UCSD-AML1 (cell line): ENCODE data around the gene KCNJ1.

Experiments used
- DNase-seq: peaks from one replicate; lab custom pipeline; 2025; ENCODE audit not compliant: unreplicated experiment; lab: John Stamatoyannopoulos, UW

Gene KCNJ1

DNA sequence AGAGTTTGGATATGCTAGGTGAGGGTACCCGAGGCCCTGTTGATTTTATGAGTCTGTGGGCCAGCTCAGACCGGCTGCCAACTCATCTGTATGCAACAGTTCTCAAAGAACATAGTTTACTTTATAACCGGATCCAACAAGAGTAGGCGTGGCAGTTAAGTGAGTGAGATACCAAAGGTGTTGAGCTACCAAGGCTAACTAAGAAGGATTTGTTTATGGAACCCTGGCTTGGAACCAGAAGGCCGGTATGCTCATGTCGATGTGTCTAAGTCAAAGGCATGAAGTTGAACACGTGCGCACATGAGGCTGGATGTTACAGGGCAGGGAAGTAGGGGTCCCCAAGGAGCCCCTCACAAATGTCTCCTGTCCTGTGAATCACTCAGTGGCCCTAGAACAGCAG, at the start of gene KCNJ1:
Gene KCNJ1 (minus strand): TSS at position 20 of the 400 bp plus-strand sequence. CDS start 27,053 bp downstream, outside the sequence.
- DNase-seq, result no peak

DNA sequence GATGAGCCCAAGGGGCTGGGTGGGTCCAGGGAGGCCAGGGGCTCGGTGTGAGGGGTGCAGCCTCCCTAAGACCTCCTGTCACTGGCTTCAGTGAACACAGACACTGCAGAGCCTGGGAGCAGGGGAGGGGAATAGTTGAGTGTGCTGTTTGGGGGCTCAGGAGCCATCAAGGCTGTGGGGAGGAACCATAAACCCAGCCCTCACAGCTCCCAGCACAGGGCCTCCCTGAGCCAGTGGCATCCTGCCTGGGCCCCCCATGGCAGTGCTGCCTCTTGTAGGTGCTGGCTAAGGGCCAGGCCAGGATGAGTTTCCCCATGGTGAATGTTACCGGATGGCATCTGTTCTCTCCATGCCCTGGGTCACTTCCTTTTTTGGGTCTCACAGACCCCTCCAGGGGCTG, 49.6 kb upstream of the KCNJ1 start:
- DNase-seq, result no peak

DNA sequence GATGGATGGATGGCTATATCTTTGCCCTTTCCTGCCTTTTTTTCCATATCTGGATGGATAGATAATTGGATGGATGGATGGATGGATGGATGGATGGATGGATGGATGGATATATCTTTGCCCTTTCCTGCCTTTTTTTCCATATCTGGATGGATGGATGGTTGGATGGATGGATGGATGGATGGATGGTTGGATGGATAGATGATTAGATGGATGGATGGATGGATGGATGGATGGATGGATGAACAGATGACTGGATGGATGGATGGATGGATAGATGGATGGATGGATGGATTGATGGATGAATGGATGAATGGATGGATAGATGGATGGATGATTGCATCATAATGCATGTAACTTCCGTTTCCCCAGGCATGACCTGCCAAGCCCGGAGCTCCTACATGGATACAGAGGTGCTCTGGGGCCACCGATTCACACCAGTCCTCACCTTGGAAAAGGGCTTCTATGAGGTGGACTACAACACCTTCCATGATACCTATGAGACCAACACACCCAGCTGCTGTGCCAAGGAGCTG, 49.0 kb upstream of the KCNJ1 start:
- no peak for DNase-seq

DNA sequence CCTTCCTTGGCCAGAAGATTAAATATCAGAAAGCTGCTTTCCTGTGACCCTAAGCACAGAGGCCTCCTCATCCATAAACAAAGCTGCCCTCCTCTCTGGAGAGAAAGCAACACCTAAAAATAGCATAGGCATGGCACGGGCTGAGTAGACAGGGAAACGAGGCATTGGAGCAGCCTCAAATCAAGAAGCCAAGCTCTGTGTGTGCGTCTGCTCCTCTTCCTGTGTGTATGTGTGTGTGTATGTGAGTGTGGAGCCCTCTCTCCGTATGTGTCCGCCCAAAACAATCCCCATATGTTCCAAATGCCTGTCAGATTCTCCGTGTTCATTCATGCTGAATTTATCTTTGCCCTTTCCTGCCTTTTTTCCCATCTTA, 48.0 kb upstream of the KCNJ1 start:
- DNase-seq, result no peak

DNA sequence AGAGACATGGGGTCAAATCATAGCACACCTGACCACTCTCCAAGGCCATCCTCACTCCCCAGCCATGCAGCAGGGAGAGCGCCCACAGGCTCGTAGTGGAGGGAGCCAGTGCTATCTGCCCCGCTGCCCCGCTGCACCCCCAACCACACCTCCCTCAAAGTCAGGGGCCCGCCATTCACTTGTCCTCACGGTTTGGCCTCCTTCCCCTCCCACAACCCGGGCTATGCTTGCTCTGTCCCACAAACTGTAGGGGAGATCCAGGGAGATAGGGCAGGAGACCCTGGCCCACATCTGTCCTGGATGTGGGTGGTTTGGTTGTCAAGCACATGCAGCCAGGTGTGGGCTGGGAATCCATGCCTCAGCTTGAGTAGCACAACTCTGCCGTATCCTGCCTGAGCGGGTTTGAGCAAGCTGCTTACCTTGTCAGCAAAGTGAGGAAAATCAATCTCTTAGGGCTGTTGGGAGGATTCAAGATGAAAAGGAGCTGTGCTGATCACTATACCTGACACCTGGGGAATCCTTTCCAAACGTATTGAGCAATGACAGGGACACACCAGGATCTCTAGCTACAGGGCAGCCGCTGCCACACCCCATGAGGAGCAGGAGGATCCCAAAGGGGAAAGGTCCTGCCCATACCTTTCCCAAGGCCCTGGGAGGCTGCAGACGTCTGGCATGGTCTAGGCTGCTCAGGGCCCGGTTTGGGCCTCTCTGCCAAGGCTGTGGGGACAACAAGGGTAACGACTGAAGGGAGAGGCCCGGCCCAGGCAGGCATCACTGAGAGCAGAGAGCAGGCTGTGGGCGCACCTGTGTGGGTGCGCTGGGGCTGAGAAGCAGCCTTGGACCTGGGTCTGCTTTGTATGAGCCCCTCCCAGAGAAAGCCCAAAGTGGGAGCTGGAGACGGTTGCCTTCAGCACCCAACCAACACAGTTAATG, 47.4 kb upstream of the KCNJ1 start:
- DNase-seq, result no peak

DNA sequence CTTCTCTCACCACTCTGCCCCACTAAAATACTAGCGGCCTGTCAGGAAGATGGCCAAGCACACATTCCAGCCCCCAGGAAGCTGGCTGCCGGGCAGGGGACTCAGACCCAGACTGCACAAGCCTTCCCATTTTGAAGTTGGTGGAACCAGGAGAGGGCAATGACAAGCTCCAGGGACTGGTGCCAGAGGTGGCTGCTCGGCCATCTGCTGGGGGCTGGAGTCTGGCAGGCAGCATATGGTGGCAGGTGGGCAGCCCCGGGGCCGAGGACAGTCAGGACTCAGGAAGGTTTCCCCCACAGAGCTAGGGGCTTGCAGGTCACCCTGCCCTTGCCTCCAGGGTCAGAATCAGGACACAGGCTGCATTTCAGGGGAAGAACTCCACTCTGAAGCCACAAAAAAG, 46.7 kb upstream of the KCNJ1 start:
- no peak for DNase-seq

DNA sequence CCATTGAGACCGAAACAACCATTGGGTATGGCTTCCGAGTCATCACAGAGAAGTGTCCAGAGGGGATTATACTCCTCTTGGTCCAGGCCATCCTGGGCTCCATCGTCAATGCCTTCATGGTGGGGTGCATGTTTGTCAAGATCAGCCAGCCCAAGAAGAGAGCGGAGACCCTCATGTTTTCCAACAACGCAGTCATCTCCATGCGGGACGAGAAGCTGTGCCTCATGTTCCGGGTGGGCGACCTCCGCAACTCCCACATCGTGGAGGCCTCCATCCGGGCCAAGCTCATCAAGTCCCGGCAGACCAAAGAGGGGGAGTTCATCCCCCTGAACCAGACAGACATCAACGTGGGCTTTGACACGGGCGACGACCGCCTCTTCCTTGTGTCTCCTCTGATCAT, 44.6 kb upstream of the KCNJ1 start:
- no peak for DNase-seq

DNA sequence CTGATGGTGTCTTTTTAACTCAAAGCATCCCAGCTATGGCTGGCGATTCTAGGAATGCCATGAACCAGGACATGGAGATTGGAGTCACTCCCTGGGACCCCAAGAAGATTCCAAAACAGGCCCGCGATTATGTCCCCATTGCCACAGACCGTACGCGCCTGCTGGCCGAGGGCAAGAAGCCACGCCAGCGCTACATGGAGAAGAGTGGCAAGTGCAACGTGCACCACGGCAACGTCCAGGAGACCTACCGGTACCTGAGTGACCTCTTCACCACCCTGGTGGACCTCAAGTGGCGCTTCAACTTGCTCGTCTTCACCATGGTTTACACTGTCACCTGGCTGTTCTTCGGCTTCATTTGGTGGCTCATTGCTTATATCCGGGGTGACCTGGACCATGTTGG, 44.1 kb upstream of the KCNJ1 start:
- DNase-seq, result no peak

DNA sequence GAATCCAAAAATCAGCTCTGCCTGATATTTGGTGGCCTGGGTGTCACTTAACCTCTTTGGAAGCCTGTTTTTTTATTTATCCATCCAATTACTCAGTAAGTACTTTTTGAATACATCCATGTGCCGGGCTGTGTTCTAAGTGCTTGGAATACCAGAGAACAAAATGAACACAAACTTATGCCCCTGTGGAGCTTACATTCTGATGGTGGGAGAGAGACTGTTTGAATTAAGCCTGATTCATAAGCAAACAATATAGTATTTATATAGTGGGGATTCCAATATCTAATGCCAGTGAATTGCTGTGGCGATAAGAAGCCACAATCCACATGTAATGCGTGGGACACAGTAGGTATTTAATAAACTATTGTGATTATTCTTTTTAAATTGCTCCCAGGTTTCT, 43.5 kb upstream of the KCNJ1 start:
- no peak for DNase-seq

DNA sequence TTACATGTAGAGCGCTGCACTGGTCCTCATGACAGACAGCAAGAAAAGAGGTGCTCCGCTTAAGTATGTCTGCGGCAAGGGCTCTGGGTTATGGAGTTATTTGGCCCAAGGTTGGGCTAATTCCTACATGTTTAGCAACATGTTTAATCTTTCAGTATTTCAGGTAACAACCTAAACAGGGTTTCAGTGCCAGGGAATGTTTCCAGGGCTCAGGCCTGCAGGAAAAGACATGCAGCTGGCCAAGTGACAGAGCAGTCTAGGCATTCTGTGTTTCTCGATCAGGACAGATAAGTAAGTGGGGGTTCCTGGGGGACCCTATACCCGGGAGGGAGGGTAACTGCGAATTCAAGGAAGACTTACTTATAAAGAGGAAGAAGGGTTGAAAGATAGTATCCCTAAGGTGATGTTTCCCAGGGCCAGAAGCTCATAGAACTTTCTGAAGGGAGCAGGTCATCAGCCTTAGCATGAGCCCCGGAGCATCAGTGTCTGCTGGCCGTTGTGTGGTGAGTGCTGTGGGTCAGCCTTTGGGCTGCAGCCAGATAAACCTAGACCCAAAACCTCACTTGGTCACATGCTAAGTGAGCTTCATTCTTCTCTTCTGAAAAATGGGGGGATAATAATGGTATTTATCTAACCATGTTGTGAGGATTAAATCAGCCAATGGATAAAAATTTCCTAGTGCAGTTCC, 42.5 kb upstream of the KCNJ1 start:
- DNase-seq, result no peak

DNA sequence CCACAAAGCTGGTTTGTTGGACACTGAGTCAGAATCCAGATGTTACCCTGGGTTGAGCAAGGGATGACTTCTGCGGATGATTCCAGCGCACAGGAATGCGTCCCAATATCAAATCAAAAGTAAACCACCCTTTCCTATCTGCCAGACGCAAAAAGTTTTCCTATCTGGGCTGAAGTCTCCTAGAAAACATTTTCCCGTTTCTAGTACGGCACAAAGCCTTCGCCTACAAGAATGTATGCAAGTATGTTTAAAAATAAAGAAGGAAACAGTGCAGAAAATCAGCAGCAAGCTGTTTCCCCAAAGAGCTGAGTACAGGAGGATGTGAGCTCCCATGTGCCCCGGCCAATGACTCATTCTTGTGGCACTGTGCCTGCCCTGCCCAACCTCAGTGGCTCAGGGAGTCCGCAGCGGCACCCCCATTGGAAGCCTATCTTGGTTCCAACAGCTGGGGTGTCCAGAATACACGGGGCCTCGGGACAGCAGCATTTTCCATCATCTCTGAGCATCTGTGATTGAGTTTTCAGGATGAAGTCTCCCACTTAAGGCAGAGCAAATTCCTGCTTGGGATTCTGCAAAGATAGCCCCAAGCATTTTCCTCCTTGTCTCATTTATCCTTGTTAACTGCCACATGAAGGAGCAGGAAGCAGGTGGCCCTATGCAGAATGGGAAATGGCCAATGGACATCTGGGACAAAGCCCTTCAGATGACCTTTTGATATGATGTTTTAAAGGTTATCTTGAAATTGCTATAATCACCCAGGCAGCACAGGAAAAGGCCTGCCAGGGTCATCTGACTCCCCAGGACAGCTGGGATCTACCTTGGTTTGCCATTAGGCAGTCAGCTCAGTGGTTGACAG, 41.5 kb upstream of the KCNJ1 start:
- peak; percentile 73 for DNase-seq

DNA sequence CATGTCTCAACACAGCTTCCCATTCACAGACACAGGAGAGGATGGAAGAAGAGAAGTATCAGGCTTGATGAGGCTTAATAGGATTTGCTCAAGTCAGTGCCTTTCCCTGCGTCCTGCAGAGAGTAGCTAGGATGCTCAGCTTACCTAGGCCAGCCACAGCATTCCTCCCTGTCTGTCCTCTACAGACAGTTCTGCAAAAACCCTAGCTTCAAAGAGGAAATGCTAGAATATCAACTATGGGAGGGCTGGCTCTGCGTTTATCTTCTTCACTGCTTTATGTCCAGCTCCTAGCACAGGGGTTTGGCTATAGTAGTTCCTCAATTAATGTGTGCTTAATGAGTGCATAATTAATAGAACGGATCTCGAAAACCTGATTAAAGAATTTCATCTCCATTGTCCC, 40.5 kb upstream of the KCNJ1 start:
- no peak for DNase-seq

DNA sequence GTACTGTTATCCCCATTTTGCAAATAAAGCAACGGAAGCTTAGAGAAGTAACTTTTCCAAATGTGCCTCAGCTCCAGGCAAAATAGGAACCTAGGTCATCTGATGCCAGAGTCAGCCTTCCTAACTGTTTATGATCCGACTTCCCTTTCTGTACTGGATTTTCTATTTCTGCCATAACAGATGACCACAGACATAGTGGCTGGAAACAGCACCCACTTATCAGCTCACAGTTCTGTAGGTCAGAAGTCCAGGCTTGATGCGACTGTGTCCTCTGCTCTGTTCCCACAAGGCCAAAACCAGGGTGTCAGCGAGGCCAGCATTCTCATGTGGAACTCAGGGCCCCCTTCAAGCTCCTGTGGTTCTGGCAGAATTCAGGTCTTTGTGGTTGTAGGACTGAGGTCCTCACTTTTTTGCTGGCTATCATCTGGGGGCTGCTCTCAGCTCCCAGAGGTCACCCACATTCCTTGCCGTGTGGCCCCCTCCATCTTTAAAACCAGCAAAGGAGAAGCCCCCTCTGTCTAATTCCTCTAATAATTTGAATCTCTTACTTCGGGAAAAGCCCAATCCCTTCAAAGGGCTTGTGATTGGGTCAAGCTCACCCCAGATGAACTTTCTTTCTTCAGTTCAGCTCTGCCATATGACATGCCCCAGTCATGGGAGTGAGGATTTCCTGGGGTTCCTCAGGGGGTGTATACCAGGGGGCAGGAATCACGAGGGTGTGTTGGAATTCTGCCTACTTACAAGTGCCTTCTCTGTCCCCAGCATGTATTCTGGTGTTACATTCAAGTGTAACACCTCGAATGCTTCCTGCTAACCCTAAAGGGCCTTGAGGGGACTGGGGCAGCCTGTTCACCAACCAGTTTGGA, 39.3 kb upstream of the KCNJ1 start:
- DNase-seq, result no peak

DNA sequence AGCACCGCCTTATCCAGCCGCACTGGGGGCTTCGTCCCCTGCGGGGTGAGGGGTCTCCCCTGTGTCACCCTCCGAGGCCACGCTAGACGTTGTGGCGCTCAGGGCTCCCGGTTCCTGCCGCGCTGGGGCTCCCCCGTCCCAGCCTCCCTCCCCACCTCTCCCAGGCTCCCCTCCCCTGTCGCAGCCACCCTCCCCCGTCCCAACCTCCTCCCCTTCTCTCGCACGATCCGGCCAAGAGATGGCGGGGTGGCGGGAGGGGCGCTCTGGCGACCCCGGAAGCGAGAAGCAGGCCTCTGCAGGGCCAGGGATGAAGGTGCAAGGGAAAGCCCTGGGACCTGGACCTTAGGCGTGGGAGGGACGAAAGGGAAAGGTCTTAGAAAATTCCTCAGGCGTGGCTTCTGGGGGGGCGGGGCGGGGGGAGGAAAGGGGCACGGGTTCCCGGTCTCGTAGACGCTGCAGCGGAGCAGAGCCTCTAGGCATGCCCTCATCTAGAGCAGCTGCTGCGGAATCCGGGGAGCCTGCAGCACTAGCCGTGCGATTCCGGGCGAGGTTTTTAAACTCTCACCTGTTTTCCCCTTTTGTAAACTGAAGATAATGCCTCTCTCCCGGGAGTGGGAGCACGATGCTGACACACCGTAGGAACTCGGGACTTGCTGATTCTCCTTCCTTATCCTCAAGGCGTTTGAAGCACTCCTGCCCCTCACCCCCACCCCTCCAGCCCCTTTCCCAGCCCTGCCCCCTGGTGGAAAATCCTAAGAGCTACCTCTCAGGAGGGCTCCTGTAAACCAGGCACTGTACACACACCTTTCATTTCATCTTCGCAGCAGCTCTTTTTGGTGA, 38.5 kb upstream of the KCNJ1 start:
- DNase-seq, result peak; percentile 84

DNA sequence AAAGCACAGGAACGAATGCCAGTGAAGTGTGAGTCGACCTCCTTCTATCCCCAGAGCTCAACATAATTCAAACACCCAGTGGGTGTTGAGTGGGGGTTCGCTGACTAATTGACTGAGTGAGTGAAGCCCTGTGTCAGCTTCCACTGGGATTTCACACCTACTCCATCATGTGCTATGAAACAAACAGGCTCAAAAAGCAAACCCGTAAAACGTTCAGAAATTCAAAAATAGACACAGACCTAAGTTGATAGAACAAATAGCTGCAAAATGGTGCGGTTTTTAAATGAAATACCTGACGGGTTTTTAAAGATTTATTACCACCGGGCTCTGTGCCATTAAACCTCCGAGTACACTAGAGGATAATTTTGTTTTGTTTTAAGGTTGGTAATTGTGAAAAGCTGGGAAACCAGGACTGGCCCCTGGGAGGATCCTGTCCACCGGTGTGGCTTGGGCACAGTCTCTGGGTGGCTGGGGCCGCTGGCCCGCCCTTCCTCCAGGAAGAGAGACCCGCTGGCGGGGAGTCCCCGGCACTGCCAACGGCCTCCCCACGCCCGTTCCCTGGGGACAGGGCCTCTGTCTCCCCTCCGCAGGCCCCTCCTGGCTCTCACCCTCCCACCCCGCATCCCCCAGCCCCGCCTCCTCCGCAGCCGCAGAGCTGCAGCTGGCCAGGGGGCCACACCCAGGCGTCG, 37.7 kb upstream of the KCNJ1 start:
- DNase-seq, result peak; percentile 77

DNA sequence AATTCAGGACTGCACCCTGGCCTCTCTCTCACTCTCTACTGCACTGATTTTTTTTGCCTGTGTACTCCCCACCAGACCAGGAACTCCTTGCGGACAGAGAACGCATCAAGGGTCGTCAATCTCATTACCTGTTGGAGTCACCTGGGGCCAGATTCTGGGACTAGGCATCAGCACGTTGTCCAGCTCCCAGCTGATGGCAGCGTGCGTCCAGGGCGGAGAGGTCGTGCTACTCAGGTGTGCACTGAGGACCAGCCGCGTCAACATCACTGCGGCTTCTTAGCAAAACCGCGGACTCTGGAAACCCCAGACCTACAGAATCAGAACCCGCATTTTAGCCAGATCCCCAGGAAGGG, 37.2 kb upstream of the KCNJ1 start:
- no peak for DNase-seq

DNA sequence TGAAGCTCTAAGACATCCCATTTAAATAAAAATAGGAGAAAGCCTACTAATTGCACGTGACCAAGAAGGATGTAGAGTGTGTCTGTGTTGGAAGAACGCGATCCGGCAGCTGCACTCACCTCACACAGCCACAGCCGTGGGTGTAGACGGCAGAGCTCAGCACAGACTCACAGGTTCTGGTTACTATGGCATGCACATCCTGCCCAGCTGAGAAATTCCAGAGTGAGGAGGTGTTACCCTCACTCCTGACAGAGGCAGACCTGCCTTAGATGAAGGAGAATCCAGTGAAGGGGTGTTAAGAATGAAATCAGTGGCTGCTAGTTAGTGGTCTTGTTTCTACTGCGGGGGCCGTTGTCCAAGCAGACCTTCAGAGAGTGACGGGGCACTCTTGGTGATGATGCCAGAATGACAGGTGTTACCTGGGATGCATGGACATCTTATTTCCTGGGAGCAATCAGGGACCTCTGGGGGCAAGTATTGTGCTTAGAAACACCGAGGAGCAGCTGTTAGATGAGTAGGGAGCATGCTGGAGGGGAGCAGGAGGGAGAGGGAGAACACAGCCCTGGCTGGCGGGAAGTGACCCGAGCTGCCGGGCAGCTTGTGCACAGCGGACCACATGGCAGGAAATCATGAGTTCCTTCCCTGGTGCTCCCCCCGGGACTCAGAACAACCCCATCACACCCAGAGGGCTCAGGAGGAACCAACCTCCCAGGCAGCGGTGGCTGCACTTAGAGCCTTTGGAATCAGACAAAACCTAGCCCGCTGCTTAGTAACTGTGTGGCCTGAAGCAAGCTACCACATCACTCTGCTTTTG, 36.4 kb upstream of the KCNJ1 start:
- DNase-seq, result peak; percentile 68

DNA sequence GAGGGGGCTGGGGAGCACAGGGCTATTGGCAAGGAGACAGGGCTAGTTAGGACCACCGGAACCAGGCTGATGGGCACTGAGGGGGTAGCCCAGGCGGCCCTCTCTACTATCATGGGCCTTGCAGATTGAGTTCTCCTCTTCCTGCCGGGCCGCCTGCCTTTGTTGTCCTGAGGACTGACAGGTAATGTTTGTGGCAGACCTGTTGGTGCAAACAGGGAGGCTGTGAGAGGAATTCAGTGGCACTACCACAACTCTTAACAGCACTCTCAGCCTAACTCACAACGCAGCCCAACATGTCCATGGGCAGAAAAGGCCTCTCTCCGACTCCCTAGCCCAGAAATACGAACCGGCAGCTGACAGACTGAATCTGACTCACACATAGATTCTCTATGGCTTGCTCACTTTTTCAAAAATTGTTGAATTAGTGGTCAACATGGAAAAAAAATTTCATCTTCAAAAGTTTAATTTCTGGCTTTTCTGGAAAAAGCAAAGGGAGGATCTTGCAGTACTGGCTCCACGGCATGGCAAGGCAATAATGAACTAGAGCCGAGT, 35.5 kb upstream of the KCNJ1 start:
- no peak for DNase-seq
